WTC11 (cell line): Measurements from ENCODE around the gene TRIAP1. TPM values are rescaled to one million over a fixed set of nuclear protein-coding genes. Genes with fewer than 3 reads are reported as not detected.

ENCODE experiments used
- CBFB ChIP-seq: sonication (generic); formaldehyde crosslinking; IDR thresholded peaks from 2 replicates; pipeline ENCODE4 v1.8.1; 2022; ENCODE audit warnings: mild to moderate bottlenecking, low read depth, missing genetic modification reagents
- ELF4 ChIP-seq: sonication (generic); formaldehyde crosslinking; IDR thresholded peaks from 2 replicates; pipeline ENCODE4 v1.8.1; 2022; ENCODE audit warnings: low read depth, mild to moderate bottlenecking, moderate library complexity, missing genetic modification reagents
- ETV6 ChIP-seq: sonication (generic); formaldehyde crosslinking; IDR thresholded peaks from 2 replicates; pipeline ENCODE4 v1.8.1; 2022; ENCODE audit warnings: mild to moderate bottlenecking, missing genetic modification reagents
- GTF2I ChIP-seq: fragments of 250-450 bp; sonication (Bioruptor Pico); conservative IDR thresholded peaks from 2 replicates; pipeline ENCODE4 v1.4.0; 2021; ENCODE audit warnings: mild to moderate bottlenecking
- HMGA2 ChIP-seq: fragments of 250-450 bp; sonication (Bioruptor Pico); IDR thresholded peaks from 2 replicates; pipeline ENCODE4 v1.4.0; 2021; ENCODE audit warnings: mild to moderate bottlenecking, moderate library complexity
- IRF2 ChIP-seq: sonication (generic); formaldehyde crosslinking; IDR thresholded peaks from 2 replicates; pipeline ENCODE4 v1.8.0; 2022; ENCODE audit warnings: low read depth, missing genetic modification reagents, borderline replicate concordance
- JUN ChIP-seq: sonication (generic); formaldehyde crosslinking; IDR thresholded peaks from 2 replicates; pipeline ENCODE4 v1.8.0; 2023; ENCODE audit warnings: mild to moderate bottlenecking, missing genetic modification reagents
- KAT7 ChIP-seq: sonication (generic); formaldehyde crosslinking; IDR thresholded peaks from 2 replicates; pipeline ENCODE4 v1.8.1; 2023; ENCODE audit warnings: missing genetic modification reagents, mild to moderate bottlenecking, borderline replicate concordance
- NFATC4 ChIP-seq: fragments of 250-450 bp; sonication (Bioruptor Pico); IDR thresholded peaks from 2 replicates; pipeline ENCODE4 v1.9.0; 2021; ENCODE audit warnings: mild to moderate bottlenecking
- NR3C1 ChIP-seq: sonication (generic); formaldehyde crosslinking; conservative IDR thresholded peaks from 2 replicates; pipeline ENCODE4 v1.8.1; 2023; ENCODE audit warnings: low read depth, mild to moderate bottlenecking, missing genetic modification reagents
- TCF7 ChIP-seq: sonication (generic); formaldehyde crosslinking; IDR thresholded peaks from 2 replicates; pipeline ENCODE4 v1.8.0; 2022; ENCODE audit warnings: mild to moderate bottlenecking, low read depth, missing genetic modification reagents, moderate library complexity
- ZNF219 ChIP-seq: sonication (generic); formaldehyde crosslinking; IDR thresholded peaks from 2 replicates; pipeline ENCODE4 v1.8.0; 2023; ENCODE audit warnings: missing genetic modification reagents, mild to moderate bottlenecking, borderline replicate concordance
- ZNF263 ChIP-seq: sonication (generic); formaldehyde crosslinking; IDR thresholded peaks from 2 replicates; pipeline ENCODE4 v1.8.1; 2022; ENCODE audit warnings: low read depth, mild to moderate bottlenecking, moderate library complexity, missing genetic modification reagents
- ZNF317 ChIP-seq: sonication (generic); formaldehyde crosslinking; IDR thresholded peaks from 2 replicates; pipeline ENCODE4 v1.8.1; 2023; ENCODE audit warnings: low read depth, mild to moderate bottlenecking, moderate library complexity, missing genetic modification reagents, borderline replicate concordance
- ZNF396 ChIP-seq: fragments of 250-450 bp; sonication (Bioruptor Pico); IDR thresholded peaks from 2 replicates; pipeline ENCODE4 v1.8.0; 2021; ENCODE audit warnings: mild to moderate bottlenecking, moderate library complexity, borderline replicate concordance
- ZNF423 ChIP-seq: fragments of 250-450 bp; sonication (Bioruptor Pico); IDR thresholded peaks from 2 replicates; pipeline ENCODE4 v2.1.2; 2022; ENCODE audit warnings: mild to moderate bottlenecking, moderate library complexity
- total RNA-seq: library from RNA; stranded (reverse); gene quantifications from 3 replicates; pipeline ENCODE4 v1.2.3, GENCODE V29; 2021
- TF ChIP-seq, protein P1 (sequence below): fragments of 250-450 bp; sonication (Bioruptor Pico); conservative IDR thresholded peaks from 2 replicates; pipeline ENCODE4 v1.9.0; 2021; ENCODE audit warnings: mild to moderate bottlenecking
- TF ChIP-seq, protein P2 (sequence below): sonication (generic); formaldehyde crosslinking; IDR thresholded peaks from 2 replicates; pipeline ENCODE4 v1.8.1; 2023; ENCODE audit warnings: mild to moderate bottlenecking, missing genetic modification reagents
- TF ChIP-seq, protein P3 (sequence below): sonication (generic); formaldehyde crosslinking; IDR thresholded peaks from 2 replicates; pipeline ENCODE4 v1.8.1; 2023; ENCODE audit warnings: mild to moderate bottlenecking, missing genetic modification reagents
- TF ChIP-seq, protein P4 (sequence below): sonication (generic); formaldehyde crosslinking; IDR thresholded peaks from 2 replicates; pipeline ENCODE4 v1.8.0; 2022; ENCODE audit warnings: mild to moderate bottlenecking, missing genetic modification reagents
- TF ChIP-seq, protein P5 (sequence below): fragments of 250-450 bp; sonication (Bioruptor Pico); IDR thresholded peaks from 2 replicates; pipeline ENCODE4 v1.9.0; 2021; ENCODE audit warnings: mild to moderate bottlenecking
- TF ChIP-seq, protein P6 (sequence below): sonication (generic); formaldehyde crosslinking; IDR thresholded peaks from 2 replicates; pipeline ENCODE4 v1.8.0; 2023; ENCODE audit warnings: missing genetic modification reagents
- TF ChIP-seq, protein P7 (sequence below): sonication (generic); formaldehyde crosslinking; IDR thresholded peaks from 2 replicates; pipeline ENCODE4 v1.8.0; 2023; ENCODE audit warnings: missing genetic modification reagents, mild to moderate bottlenecking, borderline replicate concordance
- TF ChIP-seq, protein P8 (sequence below): sonication (generic); formaldehyde crosslinking; IDR thresholded peaks from 2 replicates; pipeline ENCODE4 v1.8.1; 2023; ENCODE audit warnings: mild to moderate bottlenecking, missing genetic modification reagents, moderate library complexity
- TF ChIP-seq, protein P9 (sequence below): sonication (generic); formaldehyde crosslinking; IDR thresholded peaks from 2 replicates; pipeline ENCODE4 v1.8.1; 2022; ENCODE audit warnings: mild to moderate bottlenecking, missing genetic modification reagents, moderate library complexity, borderline replicate concordance

The TRIAP1 gene
- total RNA-seq, 1 experiment from 2014 or later: 75.3 TPM

DNA sequence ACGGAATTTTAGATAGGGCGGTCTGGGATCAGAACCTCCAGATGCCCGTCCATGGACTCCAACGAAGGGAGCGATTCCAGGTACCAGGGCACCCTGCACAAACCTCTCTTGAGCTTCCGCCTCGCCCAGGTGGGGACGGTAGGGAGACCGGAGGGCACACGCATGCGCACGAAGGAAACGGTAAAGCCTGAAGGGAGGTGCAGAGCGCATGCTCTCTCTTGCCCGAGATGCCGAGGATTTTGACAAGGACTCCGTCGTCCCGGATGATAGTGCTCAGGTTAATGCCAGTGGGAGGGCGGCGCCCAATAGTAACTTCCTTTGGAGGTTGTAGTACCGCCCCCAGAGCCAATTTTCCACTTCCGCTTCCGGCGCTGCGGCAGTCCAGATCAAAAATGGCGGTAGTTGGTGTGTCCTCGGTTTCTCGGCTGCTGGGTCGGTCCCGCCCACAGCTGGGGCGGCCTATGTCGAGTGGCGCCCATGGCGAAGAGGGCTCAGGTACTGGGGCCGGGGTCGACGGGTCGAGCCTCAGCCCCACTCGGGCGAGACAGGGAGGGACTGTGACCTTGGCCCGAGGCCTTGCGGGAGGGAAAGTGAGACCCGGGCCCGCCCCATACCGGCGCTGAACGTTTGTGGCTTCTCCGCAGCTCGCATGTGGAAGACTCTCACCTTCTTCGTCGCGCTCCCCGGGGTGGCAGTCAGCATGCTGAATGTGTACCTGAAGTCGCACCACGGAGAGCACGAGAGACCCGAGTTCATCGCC is 8.3 kb downstream of the TRIAP1 start, which contains the start of gene COX6A1 (continued):
- TF ChIP-seq, protein P1, sequence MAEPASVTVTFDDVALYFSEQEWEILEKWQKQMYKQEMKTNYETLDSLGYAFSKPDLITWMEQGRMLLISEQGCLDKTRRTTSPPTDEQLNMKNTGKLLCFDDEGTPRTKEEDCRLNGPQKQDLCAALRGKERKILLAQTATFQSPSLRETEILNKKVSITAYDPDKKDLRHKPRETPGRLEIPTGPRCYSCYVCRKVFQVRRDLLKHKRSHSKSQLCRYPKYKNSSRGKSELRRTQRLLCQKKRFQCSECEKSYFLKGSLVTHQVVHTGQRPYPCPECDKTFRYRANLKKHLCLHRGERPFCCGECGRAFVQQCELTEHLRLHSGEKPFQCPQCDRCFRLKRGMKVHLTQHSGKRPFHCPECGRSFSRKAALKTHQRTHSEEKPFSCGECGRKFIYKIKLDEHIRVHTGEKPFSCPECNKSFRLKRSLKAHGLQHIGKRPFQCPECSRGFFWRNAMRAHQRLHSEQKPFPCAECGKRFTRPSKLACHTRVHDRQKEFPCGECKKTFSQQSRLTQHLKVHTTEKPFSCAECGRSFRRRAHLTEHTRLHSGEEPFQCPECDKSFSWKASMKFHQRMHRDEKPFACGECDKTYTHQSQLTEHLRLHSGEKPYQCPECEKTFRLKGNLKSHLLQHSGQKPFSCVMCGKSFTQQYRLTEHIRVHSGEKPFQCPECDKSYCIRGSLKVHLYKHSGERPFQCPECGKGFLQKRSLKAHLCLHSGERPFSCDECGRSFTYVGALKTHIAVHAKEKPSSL (CRISPR knock-in tag): no peak
- TF ChIP-seq, protein P2, sequence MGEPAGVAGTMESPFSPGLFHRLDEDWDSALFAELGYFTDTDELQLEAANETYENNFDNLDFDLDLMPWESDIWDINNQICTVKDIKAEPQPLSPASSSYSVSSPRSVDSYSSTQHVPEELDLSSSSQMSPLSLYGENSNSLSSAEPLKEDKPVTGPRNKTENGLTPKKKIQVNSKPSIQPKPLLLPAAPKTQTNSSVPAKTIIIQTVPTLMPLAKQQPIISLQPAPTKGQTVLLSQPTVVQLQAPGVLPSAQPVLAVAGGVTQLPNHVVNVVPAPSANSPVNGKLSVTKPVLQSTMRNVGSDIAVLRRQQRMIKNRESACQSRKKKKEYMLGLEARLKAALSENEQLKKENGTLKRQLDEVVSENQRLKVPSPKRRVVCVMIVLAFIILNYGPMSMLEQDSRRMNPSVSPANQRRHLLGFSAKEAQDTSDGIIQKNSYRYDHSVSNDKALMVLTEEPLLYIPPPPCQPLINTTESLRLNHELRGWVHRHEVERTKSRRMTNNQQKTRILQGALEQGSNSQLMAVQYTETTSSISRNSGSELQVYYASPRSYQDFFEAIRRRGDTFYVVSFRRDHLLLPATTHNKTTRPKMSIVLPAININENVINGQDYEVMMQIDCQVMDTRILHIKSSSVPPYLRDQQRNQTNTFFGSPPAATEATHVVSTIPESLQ (CRISPR knock-in tag): no peak
- TF ChIP-seq, protein P3, sequence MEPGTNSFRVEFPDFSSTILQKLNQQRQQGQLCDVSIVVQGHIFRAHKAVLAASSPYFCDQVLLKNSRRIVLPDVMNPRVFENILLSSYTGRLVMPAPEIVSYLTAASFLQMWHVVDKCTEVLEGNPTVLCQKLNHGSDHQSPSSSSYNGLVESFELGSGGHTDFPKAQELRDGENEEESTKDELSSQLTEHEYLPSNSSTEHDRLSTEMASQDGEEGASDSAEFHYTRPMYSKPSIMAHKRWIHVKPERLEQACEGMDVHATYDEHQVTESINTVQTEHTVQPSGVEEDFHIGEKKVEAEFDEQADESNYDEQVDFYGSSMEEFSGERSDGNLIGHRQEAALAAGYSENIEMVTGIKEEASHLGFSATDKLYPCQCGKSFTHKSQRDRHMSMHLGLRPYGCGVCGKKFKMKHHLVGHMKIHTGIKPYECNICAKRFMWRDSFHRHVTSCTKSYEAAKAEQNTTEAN (CRISPR knock-in tag): no peak
- no peak for TF ChIP-seq GTF2I (CRISPR knock-in tag)
- TF ChIP-seq, protein P4, sequence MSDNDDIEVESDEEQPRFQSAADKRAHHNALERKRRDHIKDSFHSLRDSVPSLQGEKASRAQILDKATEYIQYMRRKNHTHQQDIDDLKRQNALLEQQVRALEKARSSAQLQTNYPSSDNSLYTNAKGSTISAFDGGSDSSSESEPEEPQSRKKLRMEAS: peak; percentile 70
- TF ChIP-seq, protein P5, sequence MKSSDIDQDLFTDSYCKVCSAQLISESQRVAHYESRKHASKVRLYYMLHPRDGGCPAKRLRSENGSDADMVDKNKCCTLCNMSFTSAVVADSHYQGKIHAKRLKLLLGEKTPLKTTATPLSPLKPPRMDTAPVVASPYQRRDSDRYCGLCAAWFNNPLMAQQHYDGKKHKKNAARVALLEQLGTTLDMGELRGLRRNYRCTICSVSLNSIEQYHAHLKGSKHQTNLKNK: no peak
- TF ChIP-seq, protein P6, sequence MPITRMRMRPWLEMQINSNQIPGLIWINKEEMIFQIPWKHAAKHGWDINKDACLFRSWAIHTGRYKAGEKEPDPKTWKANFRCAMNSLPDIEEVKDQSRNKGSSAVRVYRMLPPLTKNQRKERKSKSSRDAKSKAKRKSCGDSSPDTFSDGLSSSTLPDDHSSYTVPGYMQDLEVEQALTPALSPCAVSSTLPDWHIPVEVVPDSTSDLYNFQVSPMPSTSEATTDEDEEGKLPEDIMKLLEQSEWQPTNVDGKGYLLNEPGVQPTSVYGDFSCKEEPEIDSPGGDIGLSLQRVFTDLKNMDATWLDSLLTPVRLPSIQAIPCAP (CRISPR knock-in tag): no peak
- TF ChIP-seq, protein P7, sequence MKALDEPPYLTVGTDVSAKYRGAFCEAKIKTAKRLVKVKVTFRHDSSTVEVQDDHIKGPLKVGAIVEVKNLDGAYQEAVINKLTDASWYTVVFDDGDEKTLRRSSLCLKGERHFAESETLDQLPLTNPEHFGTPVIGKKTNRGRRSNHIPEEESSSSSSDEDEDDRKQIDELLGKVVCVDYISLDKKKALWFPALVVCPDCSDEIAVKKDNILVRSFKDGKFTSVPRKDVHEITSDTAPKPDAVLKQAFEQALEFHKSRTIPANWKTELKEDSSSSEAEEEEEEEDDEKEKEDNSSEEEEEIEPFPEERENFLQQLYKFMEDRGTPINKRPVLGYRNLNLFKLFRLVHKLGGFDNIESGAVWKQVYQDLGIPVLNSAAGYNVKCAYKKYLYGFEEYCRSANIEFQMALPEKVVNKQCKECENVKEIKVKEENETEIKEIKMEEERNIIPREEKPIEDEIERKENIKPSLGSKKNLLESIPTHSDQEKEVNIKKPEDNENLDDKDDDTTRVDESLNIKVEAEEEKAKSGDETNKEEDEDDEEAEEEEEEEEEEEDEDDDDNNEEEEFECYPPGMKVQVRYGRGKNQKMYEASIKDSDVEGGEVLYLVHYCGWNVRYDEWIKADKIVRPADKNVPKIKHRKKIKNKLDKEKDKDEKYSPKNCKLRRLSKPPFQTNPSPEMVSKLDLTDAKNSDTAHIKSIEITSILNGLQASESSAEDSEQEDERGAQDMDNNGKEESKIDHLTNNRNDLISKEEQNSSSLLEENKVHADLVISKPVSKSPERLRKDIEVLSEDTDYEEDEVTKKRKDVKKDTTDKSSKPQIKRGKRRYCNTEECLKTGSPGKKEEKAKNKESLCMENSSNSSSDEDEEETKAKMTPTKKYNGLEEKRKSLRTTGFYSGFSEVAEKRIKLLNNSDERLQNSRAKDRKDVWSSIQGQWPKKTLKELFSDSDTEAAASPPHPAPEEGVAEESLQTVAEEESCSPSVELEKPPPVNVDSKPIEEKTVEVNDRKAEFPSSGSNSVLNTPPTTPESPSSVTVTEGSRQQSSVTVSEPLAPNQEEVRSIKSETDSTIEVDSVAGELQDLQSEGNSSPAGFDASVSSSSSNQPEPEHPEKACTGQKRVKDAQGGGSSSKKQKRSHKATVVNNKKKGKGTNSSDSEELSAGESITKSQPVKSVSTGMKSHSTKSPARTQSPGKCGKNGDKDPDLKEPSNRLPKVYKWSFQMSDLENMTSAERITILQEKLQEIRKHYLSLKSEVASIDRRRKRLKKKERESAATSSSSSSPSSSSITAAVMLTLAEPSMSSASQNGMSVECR (CRISPR knock-in tag): peak; percentile 91; the same call in 1 of the 2 replicates
- TF ChIP-seq JUN: no peak
- no peak for TF ChIP-seq ZNF219
- TF ChIP-seq, protein P8, sequence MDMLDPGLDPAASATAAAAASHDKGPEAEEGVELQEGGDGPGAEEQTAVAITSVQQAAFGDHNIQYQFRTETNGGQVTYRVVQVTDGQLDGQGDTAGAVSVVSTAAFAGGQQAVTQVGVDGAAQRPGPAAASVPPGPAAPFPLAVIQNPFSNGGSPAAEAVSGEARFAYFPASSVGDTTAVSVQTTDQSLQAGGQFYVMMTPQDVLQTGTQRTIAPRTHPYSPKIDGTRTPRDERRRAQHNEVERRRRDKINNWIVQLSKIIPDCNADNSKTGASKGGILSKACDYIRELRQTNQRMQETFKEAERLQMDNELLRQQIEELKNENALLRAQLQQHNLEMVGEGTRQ: no peak
- TF ChIP-seq ZNF423 (CRISPR knock-in tag): no peak
- no peak for TF ChIP-seq CBFB (CRISPR knock-in tag)
- no peak for TF ChIP-seq KAT7 (CRISPR knock-in tag)
- TF ChIP-seq NFATC4 (CRISPR knock-in tag): no peak
- no peak for TF ChIP-seq ZNF317 (CRISPR knock-in tag)
- TF ChIP-seq ELF4 (CRISPR knock-in tag): no peak
- TF ChIP-seq ZNF396: no peak
- no peak for TF ChIP-seq IRF2 (CRISPR knock-in tag)
- TF ChIP-seq NR3C1 (CRISPR knock-in tag): no peak
- no peak for TF ChIP-seq ZNF263
- TF ChIP-seq, protein P9, sequence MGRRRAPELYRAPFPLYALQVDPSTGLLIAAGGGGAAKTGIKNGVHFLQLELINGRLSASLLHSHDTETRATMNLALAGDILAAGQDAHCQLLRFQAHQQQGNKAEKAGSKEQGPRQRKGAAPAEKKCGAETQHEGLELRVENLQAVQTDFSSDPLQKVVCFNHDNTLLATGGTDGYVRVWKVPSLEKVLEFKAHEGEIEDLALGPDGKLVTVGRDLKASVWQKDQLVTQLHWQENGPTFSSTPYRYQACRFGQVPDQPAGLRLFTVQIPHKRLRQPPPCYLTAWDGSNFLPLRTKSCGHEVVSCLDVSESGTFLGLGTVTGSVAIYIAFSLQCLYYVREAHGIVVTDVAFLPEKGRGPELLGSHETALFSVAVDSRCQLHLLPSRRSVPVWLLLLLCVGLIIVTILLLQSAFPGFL (CRISPR knock-in tag): no peak
- TF ChIP-seq TCF7: no peak
- no peak for TF ChIP-seq HMGA2
- peak; percentile 12; the same call in 1 of the 2 replicates for TF ChIP-seq ETV6 (CRISPR knock-in tag)
